PC-9 (cell line): ENCODE data around the gene TMEM240. TPM values are rescaled to one million over a fixed set of nuclear protein-coding genes. Genes with fewer than 3 reads are reported as not detected.

Experiments
- BruUV-seq: library from RNA; stranded (reverse); fragments of 400-500 nt; replicated peaks from 2 replicates; lab custom pipeline; 2021; lab: Mats Ljungman, UMichigan
- CTCF ChIA-PET: fragments of 300-600 bp; sonication (Branson Sonifier 250); formaldehyde crosslinking; loops from one replicate; lab custom pipeline; 2022; ENCODE audit warnings: antibody characterized with exemption; lab: Charles Lee
- POLR2A ChIA-PET: fragments of 300-600 bp; sonication (Branson Sonifier 250); formaldehyde crosslinking; loops from one replicate; lab custom pipeline; 2022; ENCODE audit warnings: antibody characterized with exemption; ENCODE audit not compliant: unreplicated experiment; lab: Charles Lee
- DNase-seq, 2 experiments: peaks; one replicate each; pipeline versions ENCODE4 v3.0.0 to v3.0.0-alpha.2; 2015 to 2022; ENCODE audit warnings: mixed read lengths in 1 of 2
- H2AFZ ChIP-seq: fragments of 200-600 bp; sonication (generic); 2 replicates; pipeline ENCODE4 v1.8.1; 2017; ENCODE audit warnings: antibody characterized with exemption
- H3F3A ChIP-seq: fragments of 200-600 bp; sonication (generic); 2 replicates; pipeline ENCODE4 v1.8.1; 2017; ENCODE audit warnings: antibody characterized with exemption, mild to moderate bottlenecking, low read depth; ENCODE audit not compliant: insufficient read depth
- H3K27ac ChIP-seq: fragments of 200-600 bp; sonication (generic); 2 replicates; pipeline ENCODE4 v1.6.1; 2016; ENCODE audit warnings: mixed run types
- H3K27me3 ChIP-seq: fragments of 200-600 bp; sonication (generic); 2 replicates; pipeline ENCODE4 v1.6.1; 2016; ENCODE audit warnings: low read depth, mixed run types; ENCODE audit not compliant: insufficient read depth
- H3K36me3 ChIP-seq: fragments of 200-600 bp; sonication (generic); 2 replicates; pipeline ENCODE4 v1.6.1; 2016; ENCODE audit warnings: low read depth, mixed run types
- H3K4me1 ChIP-seq: fragments of 200-600 bp; sonication (generic); replicated peaks from 2 replicates; pipeline ENCODE4 v1.6.1; 2016; ENCODE audit warnings: mixed run types; ENCODE audit not compliant: insufficient read depth
- H3K4me2 ChIP-seq: fragments of 200-600 bp; sonication (generic); 2 replicates; pipeline ENCODE4 v1.6.1; 2017; ENCODE audit warnings: mixed run types
- H3K4me3 ChIP-seq: fragments of 200-600 bp; sonication (generic); 2 replicates; pipeline ENCODE4 v1.6.1; 2016; ENCODE audit warnings: mixed run types
- H3K79me2 ChIP-seq: fragments of 200-600 bp; sonication (generic); 2 replicates; pipeline ENCODE4 v1.6.1; 2017; ENCODE audit warnings: low read depth, mixed run types
- H3K9me2 ChIP-seq: fragments of 200-600 bp; sonication (generic); 2 replicates; pipeline ENCODE4 v1.8.1; 2017; ENCODE audit warnings: mild to moderate bottlenecking; ENCODE audit not compliant: insufficient read depth
- H3K9me3 ChIP-seq: fragments of 200-600 bp; sonication (generic); 2 replicates; pipeline ENCODE4 v1.8.1; 2016; ENCODE audit warnings: low read depth; ENCODE audit not compliant: insufficient read depth
- H4K20me1 ChIP-seq: fragments of 200-600 bp; sonication (generic); 2 replicates; pipeline ENCODE4 v1.8.1; 2017; ENCODE audit not compliant: insufficient read depth
- CTCF ChIP-seq: fragments of 200-600 bp; sonication (generic); conservative IDR thresholded peaks from 2 replicates; pipeline ENCODE4 v1.6.1; 2017; ENCODE audit warnings: mixed run types, antibody characterized with exemption, mild to moderate bottlenecking, moderate library complexity
- EZH2 ChIP-seq: fragments of 200-600 bp; sonication (generic); IDR thresholded peaks from 2 replicates; pipeline ENCODE4 v1.8.0; 2017; ENCODE audit warnings: antibody characterized with exemption, low read depth
- intact Hi-C: fragments of 100-400 bp; cut with micrococcal nuclease; formaldehyde crosslinking; loops from one replicate; pipeline ENCODE4 v1.10.0; 2022; ENCODE audit not compliant: unreplicated experiment
- total RNA-seq: library from RNA; stranded (reverse); gene quantifications from 2 replicates; pipeline ENCODE4 v1.2.3, GENCODE V29; 2021

TMEM240 gene
- total RNA-seq, 1 experiment from 2014 or later = 8.3 TPM

GRCh38 chr1:1541956-1542765 lies 1.7 kb upstream of the TMEM240 start:
- POLR2A ChIA-PET = no interaction called here

GRCh38 chr1:1540818-1541628 lies 599 bp upstream of the TMEM240 start:
- intact Hi-C loops = no loop called here
- ChIA-PET CTCF (no interaction called here), POLR2A (no interaction called here)
- H3K79me2 ChIP-seq = no peaks in the 10 kb centered on the region
- no peaks in the 10 kb centered on the region for H3K4me1 ChIP-seq
- no peak overlapping the region for H2AFZ ChIP-seq
- peaks cover 24% of the 10 kb centered on the region; the same call in 1 of the 2 replicates for H4K20me1 ChIP-seq
- peaks cover 39% of the 10 kb centered on the region for H3F3A ChIP-seq
- H3K4me3 ChIP-seq = no peak overlapping the region
- no TSS peak for BruUV-seq
- 0 out of 2 replicates have a peak, but pooled peaks cover 3% of the 10 kb centered on the region for H3K36me3 ChIP-seq
- no peak for DNase-seq
- H3K9me2 ChIP-seq = no peaks in the 10 kb centered on the region
- no peaks in the 10 kb centered on the region for H3K9me3 ChIP-seq
- no peak overlapping the region for H3K4me2 ChIP-seq
- TF ChIP-seq EZH2 (no peak), CTCF (no peak)
- H3K27me3 ChIP-seq = no peaks in the 10 kb centered on the region
- no peak overlapping the region for H3K27ac ChIP-seq

More at GRCh38 chr1:1541956-1542765, 1.7 kb upstream of the TMEM240 start:
- Histone ChIP-seq H3K4me2 (no peak overlapping the region), H3F3A (peaks cover 39% of the 10 kb centered on the region), H2AFZ (no peak overlapping the region), H3K79me2 (no peaks in the 10 kb centered on the region), H3K9me3 (no peaks in the 10 kb centered on the region), H4K20me1 (peaks cover 19% of the 10 kb centered on the region; the same call in 1 of the 2 replicates), H3K27me3 (no peaks in the 10 kb centered on the region), H3K36me3 (peaks cover 3% of the 10 kb centered on the region; the same call in 1 of the 2 replicates), H3K4me3 (no peak overlapping the region), H3K4me1 (no peaks in the 10 kb centered on the region), H3K27ac (no peak overlapping the region), H3K9me2 (no peaks in the 10 kb centered on the region)
- no peak for DNase-seq
- intact Hi-C loops = no loop called here
- no TSS peak for BruUV-seq
- CTCF ChIA-PET = no interaction called here
- TF ChIP-seq EZH2 (no peak), CTCF (no peak)

GRCh38 chr1:1539310-1540089 lies 924 bp downstream of the TMEM240 start:
- no peak overlapping the region for H2AFZ ChIP-seq
- no peaks in the 10 kb centered on the region for H3K27me3 ChIP-seq
- H3K9me3 ChIP-seq = no peaks in the 10 kb centered on the region
- DNase-seq = no peak
- ChIA-PET POLR2A (no interaction called here), CTCF (no interaction called here)
- intact Hi-C loops = no loop called here
- no peak overlapping the region for H3K27ac ChIP-seq
- peaks cover 20% of the 10 kb centered on the region; the same call in 1 of the 2 replicates for H4K20me1 ChIP-seq
- H3K36me3 ChIP-seq = 0 out of 2 replicates have a peak, but pooled peaks cover 3% of the 10 kb centered on the region
- H3K79me2 ChIP-seq = no peaks in the 10 kb centered on the region
- peaks cover 26% of the 10 kb centered on the region for H3F3A ChIP-seq
- no peak overlapping the region for H3K4me2 ChIP-seq
- H3K9me2 ChIP-seq = no peaks in the 10 kb centered on the region
- BruUV-seq = no TSS peak
- H3K4me3 ChIP-seq = no peak overlapping the region
- H3K4me1 ChIP-seq = no peaks in the 10 kb centered on the region
- no peak for TF ChIP-seq CTCF
- no peak for TF ChIP-seq EZH2
